SKM-1 treated with dmso at 0.1 percent for 144 hours (cell line): ENCODE results near the gene SMIM41.

Experiments
- DNase-seq: peaks from one replicate; lab custom pipeline; 2025; ENCODE audit not compliant: unreplicated experiment; lab: John Stamatoyannopoulos, UW

The SMIM41 gene

DNA sequence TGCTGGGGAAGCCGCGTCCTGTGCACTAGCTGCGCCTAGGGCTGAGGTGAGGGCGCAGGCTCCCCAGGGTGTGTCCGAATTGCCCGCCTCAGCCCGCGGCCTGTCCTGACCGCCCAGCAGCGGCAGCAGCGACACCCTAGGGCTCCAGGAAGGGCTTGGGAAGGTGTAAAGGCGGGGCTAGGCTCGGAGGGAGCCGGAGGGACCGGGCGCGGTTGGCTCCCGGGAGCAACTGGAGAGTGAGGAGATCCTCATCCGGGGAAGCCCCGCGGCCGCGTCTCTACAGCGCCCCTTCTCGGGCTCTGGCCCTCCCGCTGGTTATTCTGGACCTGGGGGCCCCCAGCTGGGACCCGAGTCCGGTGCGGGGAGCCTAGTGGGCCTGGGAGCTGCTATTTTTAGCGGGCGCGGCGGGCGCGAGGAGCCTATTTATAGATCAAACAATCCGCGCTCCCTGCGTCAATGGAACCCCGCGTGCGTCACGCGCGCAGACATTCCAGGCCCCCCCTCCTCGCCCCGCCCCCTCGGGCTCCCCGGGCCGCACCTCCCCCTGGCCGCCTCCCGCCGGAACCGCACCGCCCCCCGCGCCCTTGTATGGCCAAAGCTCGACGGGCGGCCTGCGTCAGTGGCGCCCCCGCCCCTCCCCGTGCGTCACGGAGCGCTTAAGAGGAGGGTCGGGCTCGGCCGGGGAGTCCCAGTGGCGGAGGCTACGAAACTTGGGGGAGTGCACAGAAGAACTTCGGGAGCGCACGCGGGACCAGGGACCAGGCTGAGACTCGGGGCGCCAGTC is 28.6 kb upstream of the SMIM41 start, which contains the start of gene NR4A1:
TSS of gene NR4A1 (plus strand) at position 685 of the 784 bp plus-strand sequence. CDS start 2,887 bp downstream, outside the sequence.
- peak; percentile 12 for DNase-seq

DNA sequence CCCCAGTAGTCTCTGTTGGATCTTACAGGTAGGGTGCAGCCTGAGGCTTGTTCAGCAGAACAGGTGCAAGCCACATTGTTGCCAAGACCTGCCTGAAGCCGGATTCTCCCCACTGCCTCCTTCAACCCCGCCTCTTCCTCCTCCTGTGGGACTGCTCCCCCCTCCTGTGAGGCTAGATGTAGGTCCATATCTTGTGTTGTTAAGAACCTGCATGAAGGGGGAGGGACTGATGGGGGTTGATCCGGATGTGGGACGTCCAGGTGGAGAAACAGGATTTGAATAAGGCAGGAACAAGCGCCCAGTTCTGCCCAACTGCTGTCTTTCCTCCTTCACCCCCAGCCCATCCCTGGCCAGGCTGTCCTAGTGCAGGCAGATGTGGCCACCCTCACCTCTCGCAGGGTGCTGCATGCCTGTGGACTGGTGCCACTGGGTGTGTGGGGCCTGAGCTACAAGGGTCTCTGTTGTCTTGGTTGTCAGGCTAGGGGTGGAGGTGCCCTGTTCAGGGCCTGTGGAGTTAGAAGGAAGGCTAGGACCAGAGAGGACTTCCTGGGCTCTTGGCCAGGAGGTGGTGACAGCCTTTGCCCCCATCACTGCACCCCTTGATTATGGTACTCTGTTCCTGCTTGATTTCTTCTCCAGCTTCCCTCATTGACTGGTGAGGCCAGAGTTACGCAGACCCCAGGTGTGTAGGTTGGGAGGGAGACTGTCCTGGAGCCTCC is 26.9 kb upstream of the SMIM41 start:
- no peak for DNase-seq

GRCh38 chr12:52053536-52054209 is 25.8 kb upstream of the SMIM41 start:
- DNase-seq: no peak

DNA sequence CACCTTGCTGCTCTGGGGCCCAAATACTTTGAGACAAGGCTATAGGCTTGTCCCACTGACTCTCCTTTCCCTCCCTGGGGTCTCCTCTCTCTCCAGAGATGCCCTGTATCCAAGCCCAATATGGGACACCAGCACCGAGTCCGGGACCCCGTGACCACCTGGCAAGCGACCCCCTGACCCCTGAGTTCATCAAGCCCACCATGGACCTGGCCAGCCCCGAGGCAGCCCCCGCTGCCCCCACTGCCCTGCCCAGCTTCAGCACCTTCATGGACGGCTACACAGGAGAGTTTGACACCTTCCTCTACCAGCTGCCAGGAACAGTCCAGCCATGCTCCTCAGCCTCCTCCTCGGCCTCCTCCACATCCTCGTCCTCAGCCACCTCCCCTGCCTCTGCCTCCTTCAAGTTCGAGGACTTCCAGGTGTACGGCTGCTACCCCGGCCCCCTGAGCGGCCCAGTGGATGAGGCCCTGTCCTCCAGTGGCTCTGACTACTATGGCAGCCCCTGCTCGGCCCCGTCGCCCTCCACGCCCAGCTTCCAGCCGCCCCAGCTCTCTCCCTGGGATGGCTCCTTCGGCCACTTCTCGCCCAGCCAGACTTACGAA is 25.2 kb upstream of the SMIM41 start:
- no peak for DNase-seq

DNA sequence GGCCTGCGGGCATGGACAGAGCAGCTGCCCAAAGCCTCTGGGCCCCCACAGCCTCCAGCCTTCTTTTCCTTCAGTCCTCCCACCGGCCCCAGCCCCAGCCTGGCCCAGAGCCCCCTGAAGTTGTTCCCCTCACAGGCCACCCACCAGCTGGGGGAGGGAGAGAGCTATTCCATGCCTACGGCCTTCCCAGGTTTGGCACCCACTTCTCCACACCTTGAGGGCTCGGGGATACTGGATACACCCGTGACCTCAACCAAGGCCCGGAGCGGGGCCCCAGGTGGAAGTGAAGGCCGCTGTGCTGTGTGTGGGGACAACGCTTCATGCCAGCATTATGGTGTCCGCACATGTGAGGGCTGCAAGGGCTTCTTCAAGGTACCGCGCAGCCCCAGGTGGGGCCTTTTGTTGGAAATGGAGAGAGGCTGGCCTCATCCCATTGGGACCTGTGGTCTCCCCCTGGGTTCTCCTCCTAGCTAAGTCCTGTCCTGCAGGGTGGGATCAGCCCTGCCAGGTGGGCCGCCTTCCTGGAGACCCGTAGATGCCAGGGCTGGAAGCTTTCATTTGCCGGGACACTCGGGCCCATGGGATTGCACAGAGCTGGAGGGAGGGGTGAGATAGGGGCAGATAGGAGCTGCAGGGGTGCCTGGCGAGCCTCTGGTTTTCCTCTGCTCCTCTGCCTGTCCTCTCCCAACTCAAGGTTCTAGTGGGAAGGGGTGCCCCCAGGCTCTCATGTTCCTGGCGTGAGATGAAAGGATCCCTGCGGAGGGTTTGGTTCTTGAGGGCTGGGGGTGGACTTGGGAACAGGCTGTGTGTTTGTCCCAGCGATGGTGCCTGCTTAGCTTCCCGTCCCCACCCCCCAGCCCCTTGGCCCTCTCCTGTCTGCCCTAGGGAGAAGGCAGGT is 24.4 kb upstream of the SMIM41 start:
- no peak for DNase-seq

- no peak for DNase-seq
Measured at GRCh38 chr12:52055731-52056711, 23.5 kb upstream of the SMIM41 start.

DNA sequence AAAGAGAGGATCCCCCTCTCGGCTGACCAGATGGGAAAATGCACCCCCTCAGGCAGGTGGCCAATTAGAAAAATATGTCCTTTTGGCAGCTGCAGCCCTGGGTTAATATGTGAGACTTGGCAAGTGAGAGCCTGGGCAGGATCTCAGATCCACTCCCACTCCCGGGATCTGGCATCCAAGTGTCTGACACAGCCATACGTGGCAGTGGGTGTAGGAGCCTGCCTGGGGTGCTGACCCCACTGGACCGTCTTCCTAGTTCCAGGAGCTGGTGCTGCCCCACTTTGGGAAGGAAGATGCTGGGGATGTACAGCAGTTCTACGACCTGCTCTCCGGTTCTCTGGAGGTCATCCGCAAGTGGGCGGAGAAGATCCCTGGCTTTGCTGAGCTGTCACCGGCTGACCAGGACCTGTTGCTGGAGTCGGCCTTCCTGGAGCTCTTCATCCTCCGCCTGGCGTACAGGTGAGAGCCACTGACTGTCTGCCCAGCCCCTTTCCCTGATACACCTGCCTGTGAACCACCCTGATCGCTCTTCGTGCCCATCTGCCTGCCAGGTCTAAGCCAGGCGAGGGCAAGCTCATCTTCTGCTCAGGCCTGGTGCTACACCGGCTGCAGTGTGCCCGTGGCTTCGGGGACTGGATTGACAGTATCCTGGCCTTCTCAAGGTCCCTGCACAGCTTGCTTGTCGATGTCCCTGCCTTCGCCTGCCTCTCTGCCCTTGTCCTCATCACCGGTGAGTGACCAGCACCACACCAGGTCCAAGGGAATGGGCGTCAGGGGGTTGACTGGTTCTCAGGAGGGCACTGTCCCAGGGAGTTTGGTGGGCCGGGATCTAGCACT is 22.5 kb upstream of the SMIM41 start:
- no peak for DNase-seq

- no peak for DNase-seq
Measured at GRCh38 chr12:52057638-52058576, 21.6 kb upstream of the SMIM41 start.

- DNase-seq: no peak
Measured at GRCh38 chr12:52058631-52059361, 20.7 kb upstream of the SMIM41 start.

GRCh38 chr12:52059582-52060497 is 19.7 kb upstream of the SMIM41 start:
- DNase-seq: no peak

DNA sequence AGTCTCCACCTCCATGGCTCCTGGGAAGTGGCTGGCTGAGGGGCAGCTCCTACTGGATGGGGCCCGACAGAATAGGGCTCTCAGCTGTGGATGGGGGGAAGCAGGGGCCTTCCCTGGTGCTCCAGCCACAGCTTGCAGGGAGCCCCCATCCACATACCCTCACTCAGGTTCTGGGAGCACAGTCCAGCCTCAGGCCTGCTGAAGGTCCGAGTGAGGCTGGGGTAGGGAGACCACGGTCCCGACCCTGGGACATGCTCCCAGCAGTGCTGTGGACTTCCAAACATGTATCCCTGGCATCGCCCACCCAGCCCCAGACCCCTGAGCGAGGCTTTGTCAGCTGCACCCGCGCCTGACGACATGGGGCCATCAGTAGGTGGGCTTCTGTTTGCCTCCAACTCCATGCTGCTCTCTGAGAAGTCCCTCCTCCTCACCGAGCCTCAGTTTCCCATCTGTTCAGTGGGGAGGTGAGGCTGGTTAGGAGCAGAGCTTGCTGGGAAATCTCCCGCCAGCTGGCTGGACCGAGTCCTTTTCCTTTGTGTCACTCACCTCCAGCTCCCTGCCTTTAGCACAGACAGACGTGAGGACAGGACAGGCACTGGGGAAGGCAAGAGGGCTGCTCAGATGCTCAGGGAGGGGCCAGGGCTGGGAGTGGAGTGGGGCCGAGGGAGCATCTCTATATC is 18.9 kb upstream of the SMIM41 start:
- no peak for DNase-seq

DNA sequence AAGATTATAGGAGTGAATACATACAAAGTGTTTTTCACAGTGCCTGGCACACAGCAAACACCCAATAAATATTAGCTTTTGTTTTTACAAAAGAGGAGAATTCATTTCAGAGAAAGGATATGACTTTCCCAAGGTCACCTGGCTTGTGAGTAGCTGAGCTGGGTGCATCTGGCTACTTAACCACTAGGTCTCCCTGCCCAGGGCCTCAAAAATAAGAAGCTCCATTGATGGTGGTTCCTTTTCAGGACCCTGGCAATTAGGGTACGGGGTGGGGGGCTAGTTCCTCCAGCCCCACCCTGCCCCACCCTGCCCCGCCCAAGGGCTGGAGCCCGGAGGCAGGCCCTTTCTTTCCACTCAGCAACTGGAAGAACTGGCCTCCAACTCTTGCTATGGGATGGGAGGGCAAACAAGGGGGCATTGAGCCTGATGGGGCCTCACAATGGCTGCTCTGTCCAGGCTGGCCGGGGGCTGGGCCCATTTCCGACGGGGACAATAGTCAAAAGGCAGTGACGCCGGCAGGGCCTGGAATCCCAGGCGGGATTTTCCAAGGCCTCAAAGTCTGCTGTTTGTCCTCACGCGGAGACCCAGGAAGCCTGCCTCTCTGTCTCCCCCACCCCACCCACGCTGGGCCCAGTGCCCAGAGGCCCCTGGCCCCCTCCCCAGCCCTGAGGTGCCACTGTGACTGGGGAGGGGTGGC is 17.9 kb upstream of the SMIM41 start:
- DNase-seq: no peak

DNA sequence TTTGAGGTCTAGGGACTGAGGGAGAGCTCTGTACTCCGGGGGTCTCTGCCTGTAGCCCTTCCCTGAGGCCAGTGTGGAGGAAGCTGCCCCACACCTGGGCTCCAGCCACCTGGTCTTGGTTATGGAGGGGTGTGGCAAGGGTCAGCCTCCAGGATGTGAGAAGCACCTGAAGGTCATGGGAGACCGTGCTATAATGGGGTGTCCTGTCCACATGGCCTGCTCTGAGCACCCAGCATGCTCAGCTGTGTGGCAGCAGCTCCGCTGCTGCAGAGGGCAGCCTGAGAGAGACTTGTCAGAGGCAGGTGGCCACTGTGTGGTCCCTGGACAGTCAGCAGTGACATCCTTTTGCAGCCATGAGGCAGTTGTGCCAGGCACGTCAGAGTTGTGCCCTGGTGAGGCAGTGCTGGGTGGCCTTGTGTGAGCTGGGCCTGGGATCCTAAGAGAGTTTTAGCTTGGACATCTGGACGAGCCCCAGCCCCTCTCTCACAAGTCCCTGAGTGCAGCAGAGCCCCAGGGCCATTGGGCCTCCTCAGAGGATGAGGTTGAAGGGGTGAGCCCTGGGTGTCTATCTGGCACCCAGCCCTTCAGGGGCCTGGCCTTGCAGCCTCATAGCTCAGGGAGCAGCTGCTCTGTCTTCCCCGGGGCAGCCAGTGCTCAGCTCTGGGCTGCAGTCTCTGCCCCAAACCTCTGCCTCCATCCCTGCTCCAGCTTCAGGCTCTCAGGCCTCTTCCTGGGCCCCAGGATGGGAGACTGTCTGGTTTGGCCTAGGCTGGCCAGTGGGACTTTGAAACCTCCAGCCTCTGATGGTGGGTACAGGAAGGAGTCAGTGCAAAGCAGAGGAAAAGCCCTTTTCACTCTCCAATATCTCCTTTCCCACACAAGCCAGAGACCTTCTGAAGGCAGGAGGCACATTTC is 17.1 kb upstream of the SMIM41 start:
- no peak for DNase-seq
